HL-60 (cell line): ENCODE measurements around the gene KCNH8.
"Not testable (repeated sequence)": the region's sequence is repeated elsewhere in the genome, so short reads cannot be mapped to it uniquely, and the experiment has no call there.

ENCODE experiments used
- GABPA ChIP-seq: IDR thresholded peaks from 2 replicates; pipeline ENCODE4 v1.6.1; 2012; ENCODE audit warnings: low read depth
- POLR2AphosphoS5 ChIP-seq: IDR thresholded peaks from 2 replicates; pipeline ENCODE4 v1.6.1; 2012; ENCODE audit warnings: low read depth
- TF ChIP-seq, protein P1 (sequence below): IDR thresholded peaks from one replicate; pipeline ENCODE4 v1.5.1; 2011; ENCODE audit warnings: low read length, control low read depth, inconsistent platforms; ENCODE audit not compliant: insufficient read depth

- TF ChIP-seq GABPA, POLR2AphosphoS5: not testable (repeated sequence)
- TF ChIP-seq, protein P1, sequence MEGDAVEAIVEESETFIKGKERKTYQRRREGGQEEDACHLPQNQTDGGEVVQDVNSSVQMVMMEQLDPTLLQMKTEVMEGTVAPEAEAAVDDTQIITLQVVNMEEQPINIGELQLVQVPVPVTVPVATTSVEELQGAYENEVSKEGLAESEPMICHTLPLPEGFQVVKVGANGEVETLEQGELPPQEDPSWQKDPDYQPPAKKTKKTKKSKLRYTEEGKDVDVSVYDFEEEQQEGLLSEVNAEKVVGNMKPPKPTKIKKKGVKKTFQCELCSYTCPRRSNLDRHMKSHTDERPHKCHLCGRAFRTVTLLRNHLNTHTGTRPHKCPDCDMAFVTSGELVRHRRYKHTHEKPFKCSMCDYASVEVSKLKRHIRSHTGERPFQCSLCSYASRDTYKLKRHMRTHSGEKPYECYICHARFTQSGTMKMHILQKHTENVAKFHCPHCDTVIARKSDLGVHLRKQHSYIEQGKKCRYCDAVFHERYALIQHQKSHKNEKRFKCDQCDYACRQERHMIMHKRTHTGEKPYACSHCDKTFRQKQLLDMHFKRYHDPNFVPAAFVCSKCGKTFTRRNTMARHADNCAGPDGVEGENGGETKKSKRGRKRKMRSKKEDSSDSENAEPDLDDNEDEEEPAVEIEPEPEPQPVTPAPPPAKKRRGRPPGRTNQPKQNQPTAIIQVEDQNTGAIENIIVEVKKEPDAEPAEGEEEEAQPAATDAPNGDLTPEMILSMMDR, result not testable (repeated sequence)
These were observed 45.5 kb upstream of the KCNH8 start for GRCh38 chr3:19102654-19103290.
